Karpas-422 (cell line): Measurements from ENCODE around the gene GNAO1. TPM values are rescaled to one million over a fixed set of nuclear protein-coding genes. Genes with fewer than 3 reads are reported as not detected.

Experiments used
- DNase-seq: peaks from one replicate; pipeline ENCODE4 v3.0.0-alpha.2; 2015
- H2AFZ ChIP-seq: fragments of 200-600 bp; sonication (generic); 2 replicates; pipeline ENCODE4 v1.6.1; 2014; ENCODE audit warnings: antibody characterized with exemption, low read length, mixed read lengths
- H3K27ac ChIP-seq: fragments of 200-600 bp; sonication (generic); 2 replicates; pipeline ENCODE4 v1.5.1; 2014; ENCODE audit warnings: mild to moderate bottlenecking, low read length, moderate library complexity
- H3K27me3 ChIP-seq: fragments of 200-600 bp; sonication (generic); 2 replicates; pipeline ENCODE4 v1.6.1; 2014; ENCODE audit warnings: low read length, mixed read lengths
- H3K36me3 ChIP-seq: fragments of 200-600 bp; sonication (generic); 2 replicates; pipeline ENCODE4 v1.6.1; 2014; ENCODE audit warnings: low read length, mixed read lengths; ENCODE audit not compliant: insufficient read depth
- H3K4me1 ChIP-seq: fragments of 200-600 bp; sonication (generic); 2 replicates; pipeline ENCODE4 v1.6.1; 2014; ENCODE audit warnings: mild to moderate bottlenecking, low read length, mixed read lengths
- H3K4me2 ChIP-seq: fragments of 200-600 bp; sonication (generic); 2 replicates; pipeline ENCODE4 v1.6.1; 2014; ENCODE audit warnings: low read length, low read depth, mild to moderate bottlenecking; ENCODE audit not compliant: poor library complexity, severe bottlenecking
- H3K4me3 ChIP-seq: fragments of 200-600 bp; sonication (generic); 2 replicates; pipeline ENCODE4 v1.5.1; 2014; ENCODE audit warnings: mild to moderate bottlenecking, antibody characterized with exemption, low read length, mixed read lengths
- H3K79me2 ChIP-seq: fragments of 200-600 bp; sonication (generic); 2 replicates; pipeline ENCODE4 v1.6.1; 2014; ENCODE audit warnings: mild to moderate bottlenecking, low read length, mixed read lengths
- H3K9ac ChIP-seq: fragments of 200-600 bp; sonication (generic); 2 replicates; pipeline ENCODE4 v1.6.0; 2014; ENCODE audit warnings: low read length
- H3K9me2 ChIP-seq: fragments of 200-600 bp; sonication (generic), shearing (Covaris generic); replicated peaks from 2 replicates; pipeline ENCODE4 v1.6.0; 2014; ENCODE audit warnings: mild to moderate bottlenecking, low read length, moderate library complexity; ENCODE audit not compliant: insufficient read depth
- H3K9me3 ChIP-seq: fragments of 300-700, 200-600 bp; sonication (generic); 2 replicates; pipeline ENCODE4 v1.6.1; 2014; ENCODE audit warnings: low read length, mixed read lengths
- H4K20me1 ChIP-seq: fragments of 200-600 bp; sonication (generic); 2 replicates; pipeline ENCODE4 v1.6.1; 2014; ENCODE audit warnings: mild to moderate bottlenecking, antibody characterized with exemption, low read length, low read depth; ENCODE audit not compliant: insufficient read depth
- total RNA-seq: library from RNA; depleted of rRNA; stranded (reverse); fragments of >200 nt; shearing (Covaris generic); gene quantifications from 2 replicates; pipeline ENCODE4 v1.2.3, GENCODE V29; 2014; ENCODE audit warnings: low replicate concordance

The GNAO1 gene
- total RNA-seq, 1 experiment from 2014 or later, result 2.3 TPM

- 0 out of 2 replicates have a peak, but pooled peaks cover 2% of the 10 kb centered on the region for H4K20me1 ChIP-seq
- no peak overlapping the region for H3K9ac ChIP-seq
- H3K27ac ChIP-seq, result no peak overlapping the region
- no peak overlapping the region for H2AFZ ChIP-seq
- H3K79me2 ChIP-seq, result no peaks in the 10 kb centered on the region
- no peak overlapping the region for H3K4me3 ChIP-seq
- H3K9me3 ChIP-seq, result no peaks in the 10 kb centered on the region
- H3K9me2 ChIP-seq, result no peaks in the 10 kb centered on the region
- H3K36me3 ChIP-seq, result no peaks in the 10 kb centered on the region
- no peak overlapping the region for H3K4me2 ChIP-seq
- H3K27me3 ChIP-seq, result no peaks in the 10 kb centered on the region
- H3K4me1 ChIP-seq, result peaks cover 3% of the 10 kb centered on the region; the same call in 1 of the 2 replicates
- no peak for DNase-seq
Observed at GRCh38 chr16:56319376-56319775, 128.1 kb downstream of the GNAO1 start.

GRCh38 chr16:56320056-56320455 lies 128.8 kb downstream of the GNAO1 start:
- Histone ChIP-seq H3K27ac (no peak overlapping the region), H3K9ac (no peak overlapping the region), H3K9me2 (no peaks in the 10 kb centered on the region), H4K20me1 (0 out of 2 replicates have a peak, but pooled peaks cover 2% of the 10 kb centered on the region), H3K9me3 (no peaks in the 10 kb centered on the region), H3K27me3 (no peaks in the 10 kb centered on the region), H2AFZ (no peak overlapping the region), H3K4me3 (no peak overlapping the region), H3K4me2 (no peak overlapping the region), H3K36me3 (no peaks in the 10 kb centered on the region), H3K79me2 (no peaks in the 10 kb centered on the region), H3K4me1 (peaks cover 3% of the 10 kb centered on the region; the same call in 1 of the 2 replicates)
- no peak for DNase-seq

GRCh38 chr16:56320811-56321558 lies 129.7 kb downstream of the GNAO1 start:
- Histone ChIP-seq H3K4me3 (no peak overlapping the region), H3K27ac (no peak overlapping the region), H2AFZ (no peak overlapping the region), H3K27me3 (no peaks in the 10 kb centered on the region), H3K9me2 (no peaks in the 10 kb centered on the region), H4K20me1 (0 out of 2 replicates have a peak, but pooled peaks cover 2% of the 10 kb centered on the region), H3K9ac (no peak overlapping the region), H3K36me3 (no peaks in the 10 kb centered on the region), H3K4me2 (no peak overlapping the region), H3K79me2 (no peaks in the 10 kb centered on the region), H3K9me3 (no peaks in the 10 kb centered on the region), H3K4me1 (peaks cover 3% of the 10 kb centered on the region; the same call in 1 of the 2 replicates)
- DNase-seq, result no peak

GRCh38 chr16:56321571-56321970 lies 130.3 kb downstream of the GNAO1 start:
- H3K9me2 ChIP-seq, result no peaks in the 10 kb centered on the region
- H3K4me2 ChIP-seq, result no peak overlapping the region
- no peak overlapping the region for H3K4me3 ChIP-seq
- no peak overlapping the region for H2AFZ ChIP-seq
- H3K4me1 ChIP-seq, result peaks cover 3% of the 10 kb centered on the region; the same call in 1 of the 2 replicates
- no peak overlapping the region for H3K9ac ChIP-seq
- H3K9me3 ChIP-seq, result no peaks in the 10 kb centered on the region
- DNase-seq, result no peak
- no peaks in the 10 kb centered on the region for H3K27me3 ChIP-seq
- 0 out of 2 replicates have a peak, but pooled peaks cover 2% of the 10 kb centered on the region for H4K20me1 ChIP-seq
- no peaks in the 10 kb centered on the region for H3K36me3 ChIP-seq
- H3K79me2 ChIP-seq, result no peaks in the 10 kb centered on the region
- H3K27ac ChIP-seq, result no peak overlapping the region

GRCh38 chr16:56324406-56324805 lies 133.1 kb downstream of the GNAO1 start:
- no peak overlapping the region for H3K4me3 ChIP-seq
- no peak for DNase-seq
- no peak overlapping the region for H3K27ac ChIP-seq
- no peaks in the 10 kb centered on the region for H3K27me3 ChIP-seq
- no peak overlapping the region for H3K4me2 ChIP-seq
- no peaks in the 10 kb centered on the region for H3K79me2 ChIP-seq
- no peaks in the 10 kb centered on the region for H3K36me3 ChIP-seq
- H2AFZ ChIP-seq, result no peak overlapping the region
- no peak overlapping the region for H3K9ac ChIP-seq
- no peaks in the 10 kb centered on the region for H3K4me1 ChIP-seq
- H3K9me2 ChIP-seq, result no peaks in the 10 kb centered on the region
- H3K9me3 ChIP-seq, result no peaks in the 10 kb centered on the region
- H4K20me1 ChIP-seq, result no peaks in the 10 kb centered on the region

- Histone ChIP-seq H3K27me3 (no peaks in the 10 kb centered on the region), H3K79me2 (no peaks in the 10 kb centered on the region), H3K9me2 (no peaks in the 10 kb centered on the region), H3K27ac (no peak overlapping the region), H3K4me3 (no peak overlapping the region), H4K20me1 (no peaks in the 10 kb centered on the region), H2AFZ (no peak overlapping the region), H3K36me3 (no peaks in the 10 kb centered on the region), H3K4me1 (no peaks in the 10 kb centered on the region), H3K4me2 (no peak overlapping the region), H3K9ac (no peak overlapping the region), H3K9me3 (no peaks in the 10 kb centered on the region)
- no peak for DNase-seq
Observed at GRCh38 chr16:56325956-56326355, 134.7 kb downstream of the GNAO1 start.

- Histone ChIP-seq H3K27me3 (no peaks in the 10 kb centered on the region), H3K4me3 (no peak overlapping the region), H3K9me3 (no peaks in the 10 kb centered on the region), H3K4me2 (no peak overlapping the region), H3K4me1 (no peaks in the 10 kb centered on the region), H3K9ac (no peak overlapping the region), H3K36me3 (no peaks in the 10 kb centered on the region), H3K9me2 (no peaks in the 10 kb centered on the region), H4K20me1 (no peaks in the 10 kb centered on the region), H3K27ac (no peak overlapping the region), H2AFZ (no peak overlapping the region), H3K79me2 (no peaks in the 10 kb centered on the region)
- no peak for DNase-seq
Observed at GRCh38 chr16:56327071-56327928, 136.0 kb downstream of the GNAO1 start.

- no peaks in the 10 kb centered on the region for H3K27me3 ChIP-seq
- no peaks in the 10 kb centered on the region for H4K20me1 ChIP-seq
- DNase-seq, result no peak
- H2AFZ ChIP-seq, result no peak overlapping the region
- H3K9ac ChIP-seq, result no peak overlapping the region
- H3K9me3 ChIP-seq, result no peaks in the 10 kb centered on the region
- H3K79me2 ChIP-seq, result no peaks in the 10 kb centered on the region
- no peak overlapping the region for H3K4me3 ChIP-seq
- H3K4me2 ChIP-seq, result no peak overlapping the region
- H3K36me3 ChIP-seq, result no peaks in the 10 kb centered on the region
- no peak overlapping the region for H3K27ac ChIP-seq
- H3K4me1 ChIP-seq, result no peaks in the 10 kb centered on the region
- H3K9me2 ChIP-seq, result no peaks in the 10 kb centered on the region
Observed at GRCh38 chr16:56327929-56328258, 136.6 kb downstream of the GNAO1 start.
